PFSK-1 (cell line): Measurements from ENCODE around the gene LDLRAD3.

ENCODE experiments used
- FOXP2 ChIP-seq: optimal IDR thresholded peaks from 2 replicates; pipeline ENCODE3; 2011; ENCODE audit warnings: borderline replicate concordance, control low read depth, inconsistent platforms; ENCODE audit not compliant: insufficient read depth; ENCODE audit errors: extremely low read length, extremely low read depth
- POLR2AphosphoS5 ChIP-seq: IDR thresholded peaks from 2 replicates; pipeline ENCODE4 v1.6.1; 2012; ENCODE audit warnings: low read depth, mild to moderate bottlenecking, control low read depth, low read length, moderate library complexity
- SIN3A ChIP-seq: IDR thresholded peaks from 2 replicates; pipeline ENCODE4 v1.6.1; 2012; ENCODE audit warnings: mild to moderate bottlenecking, low read length, moderate library complexity, borderline replicate concordance; ENCODE audit not compliant: insufficient read depth
- TAF1 ChIP-seq: IDR thresholded peaks from 2 replicates; pipeline ENCODE4 v1.6.1; 2012; ENCODE audit warnings: low read length, control low read depth, borderline replicate concordance; ENCODE audit not compliant: insufficient read depth
- TF ChIP-seq, protein P1 (sequence below), 2 experiments: IDR thresholded peaks; 2 replicates each; pipeline versions ENCODE4 v1.6.1 to v1.8.0; 2011 to 2012; ENCODE audit warnings: low read depth in 2 of 2, low read length in 2 of 2, control low read depth in 1 of 2, inconsistent platforms in 1 of 2, mild to moderate bottlenecking in 1 of 2, moderate library complexity in 1 of 2; ENCODE audit not compliant: insufficient read depth in 1 of 2

DNA sequence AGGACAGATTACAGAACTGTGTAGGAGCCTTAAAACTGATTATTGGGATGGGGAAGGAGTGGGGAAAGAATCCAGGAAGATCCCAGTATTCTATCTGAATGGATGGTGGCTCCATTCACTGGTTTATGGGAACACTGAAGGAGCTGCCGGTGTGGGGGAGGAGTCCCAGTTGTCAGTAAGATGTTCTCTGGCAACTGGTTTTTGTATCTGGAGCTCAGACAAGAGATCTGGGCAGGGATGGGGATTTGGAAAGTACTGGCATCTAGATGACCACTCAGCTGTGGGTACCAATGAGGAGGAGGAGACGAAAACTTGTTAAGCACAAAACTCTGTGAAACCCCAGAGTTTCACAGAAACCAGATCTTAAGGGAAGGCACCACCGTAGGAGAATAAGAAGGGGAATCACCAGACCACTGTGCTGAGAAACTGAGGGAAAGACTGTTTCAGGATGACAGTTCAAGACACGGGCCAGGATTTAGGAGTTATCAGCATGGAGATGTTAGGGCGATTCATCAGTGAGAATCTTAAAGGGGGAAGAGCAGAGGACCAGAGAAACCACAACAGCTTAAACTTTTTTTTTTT is 28.1 kb downstream of the LDLRAD3 start:
- no peak for TF ChIP-seq TAF1
- TF ChIP-seq POLR2AphosphoS5 = no peak
- no peak for TF ChIP-seq SIN3A
- TF ChIP-seq FOXP2 = no peak
- TF ChIP-seq, protein P1, sequence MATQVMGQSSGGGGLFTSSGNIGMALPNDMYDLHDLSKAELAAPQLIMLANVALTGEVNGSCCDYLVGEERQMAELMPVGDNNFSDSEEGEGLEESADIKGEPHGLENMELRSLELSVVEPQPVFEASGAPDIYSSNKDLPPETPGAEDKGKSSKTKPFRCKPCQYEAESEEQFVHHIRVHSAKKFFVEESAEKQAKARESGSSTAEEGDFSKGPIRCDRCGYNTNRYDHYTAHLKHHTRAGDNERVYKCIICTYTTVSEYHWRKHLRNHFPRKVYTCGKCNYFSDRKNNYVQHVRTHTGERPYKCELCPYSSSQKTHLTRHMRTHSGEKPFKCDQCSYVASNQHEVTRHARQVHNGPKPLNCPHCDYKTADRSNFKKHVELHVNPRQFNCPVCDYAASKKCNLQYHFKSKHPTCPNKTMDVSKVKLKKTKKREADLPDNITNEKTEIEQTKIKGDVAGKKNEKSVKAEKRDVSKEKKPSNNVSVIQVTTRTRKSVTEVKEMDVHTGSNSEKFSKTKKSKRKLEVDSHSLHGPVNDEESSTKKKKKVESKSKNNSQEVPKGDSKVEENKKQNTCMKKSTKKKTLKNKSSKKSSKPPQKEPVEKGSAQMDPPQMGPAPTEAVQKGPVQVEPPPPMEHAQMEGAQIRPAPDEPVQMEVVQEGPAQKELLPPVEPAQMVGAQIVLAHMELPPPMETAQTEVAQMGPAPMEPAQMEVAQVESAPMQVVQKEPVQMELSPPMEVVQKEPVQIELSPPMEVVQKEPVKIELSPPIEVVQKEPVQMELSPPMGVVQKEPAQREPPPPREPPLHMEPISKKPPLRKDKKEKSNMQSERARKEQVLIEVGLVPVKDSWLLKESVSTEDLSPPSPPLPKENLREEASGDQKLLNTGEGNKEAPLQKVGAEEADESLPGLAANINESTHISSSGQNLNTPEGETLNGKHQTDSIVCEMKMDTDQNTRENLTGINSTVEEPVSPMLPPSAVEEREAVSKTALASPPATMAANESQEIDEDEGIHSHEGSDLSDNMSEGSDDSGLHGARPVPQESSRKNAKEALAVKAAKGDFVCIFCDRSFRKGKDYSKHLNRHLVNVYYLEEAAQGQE (IDR thresholded peaks at IDR 0.05; ENCODE audit: insufficient read depth in 1 of 2, low read depth in 2 of 2, low read length in 2 of 2) = no peak
